LHCN-M2 (cell line): ENCODE data around the gene ERN2. TPM values are rescaled to one million over a fixed set of nuclear protein-coding genes. Genes with fewer than 3 reads are reported as not detected.

ENCODE experiments used
- DNase-seq: peaks from one replicate; pipeline ENCODE4 v3.0.0-alpha.2; 2012; ENCODE audit warnings: low read depth
- total RNA-seq: library from RNA; depleted of rRNA; stranded (reverse); fragments of >200 nt; gene quantifications from 2 replicates; pipeline ENCODE4 v1.2.3, GENCODE V29; 2014

Gene ERN2
- total RNA-seq, 1 experiment from 2014 or later: not detected

- DNase-seq: no peak
These were observed 23.4 kb downstream of the ERN2 start for GRCh38 chr16:23689442-23690187.

- DNase-seq: no peak
These were observed 25.8 kb downstream of the ERN2 start for GRCh38 chr16:23687034-23687808.

- no peak for DNase-seq
These were observed 29.5 kb downstream of the ERN2 start for GRCh38 chr16:23683487-23683886.

- no peak for DNase-seq
These were observed 30.8 kb downstream of the ERN2 start for GRCh38 chr16:23682181-23682580.

- DNase-seq: no peak
These were observed 33.1 kb downstream of the ERN2 start for GRCh38 chr16:23679986-23680336.

- DNase-seq: peak; percentile 61
These were observed 33.6 kb downstream of the ERN2 start for GRCh38 chr16:23679274-23679985.

- DNase-seq: peak; percentile 91
These were observed 34.4 kb downstream of the ERN2 start, which contains the start of gene PLK1 for GRCh38 chr16:23678430-23679273. TSS of gene PLK1 (plus strand) at chr16:23678889. CDS start at chr16:23678933, 44 bp downstream.

- peak; percentile 48 for DNase-seq
These were observed 36.0 kb downstream of the ERN2 start for GRCh38 chr16:23676924-23677480.

GRCh38 chr16:23673971-23674614, 38.9 kb downstream of the ERN2 start:
- no peak for DNase-seq

GRCh38 chr16:23670137-23670776, 42.8 kb downstream of the ERN2 start:
- peak; percentile 90 for DNase-seq

- no peak for DNase-seq
These were observed 44.1 kb downstream of the ERN2 start for GRCh38 chr16:23668873-23669272.

- DNase-seq: no peak
These were observed 44.8 kb downstream of the ERN2 start for GRCh38 chr16:23668225-23668624.

- DNase-seq: no peak
These were observed 45.7 kb downstream of the ERN2 start for GRCh38 chr16:23667355-23667659.

- no peak for DNase-seq
These were observed 46.3 kb downstream of the ERN2 start for GRCh38 chr16:23666571-23667354.

GRCh38 chr16:23663918-23664317, 49.1 kb downstream of the ERN2 start:
- no peak for DNase-seq

GRCh38 chr16:23651943-23652468, 61.0 kb downstream of the ERN2 start:
- no peak for DNase-seq

GRCh38 chr16:23650674-23651416, 62.2 kb downstream of the ERN2 start:
- no peak for DNase-seq

GRCh38 chr16:23642246-23642774, 70.7 kb downstream of the ERN2 start:
- DNase-seq: no peak
